Hepatocyte (in vitro differentiated cells): ENCODE measurements around the gene LMLN.

ENCODE experiments used
- CTCF ChIP-seq: fragments of 200-600 bp; sonication (generic); IDR thresholded peaks from 2 replicates; pipeline ENCODE4 v1.5.1; 2016; ENCODE audit warnings: antibody characterized with exemption, mild to moderate bottlenecking; ENCODE audit not compliant: poor library complexity
- EZH2phosphoT487 ChIP-seq: fragments of 200-600 bp; sonication (generic); IDR thresholded peaks from one replicate; pipeline ENCODE4 v1.6.1; 2018; ENCODE audit warnings: antibody characterized with exemption, mild to moderate bottlenecking, low read depth, moderate library complexity; ENCODE audit not compliant: unreplicated experiment, severe bottlenecking

GRCh38 chr3:197960694-197961581, 921 bp downstream of the LMLN start:
- no peak for TF ChIP-seq CTCF
- no peak for TF ChIP-seq EZH2phosphoT487
